ENCODE data around the gene PXDN.

The PXDN gene

GRCh38 chr2:1749489-1750119 is 5.3 kb upstream of the PXDN start:
- ATAC-seq: no peak
- TF ChIP-seq ESRRG (CRISPR knock-in tag; IDR thresholded peaks at IDR 0.05) (no peak), RARB (CRISPR knock-in tag; IDR thresholded peaks at IDR 0.05) (no peak), ZFP3 (CRISPR knock-in tag; IDR thresholded peaks at IDR 0.05) (no peak), PATZ1 (CRISPR knock-in tag; IDR thresholded peaks at IDR 0.05; ENCODE audit: borderline replicate concordance) (no peak), ISL1 (CRISPR knock-in tag; IDR thresholded peaks at IDR 0.05) (no peak), GLIS3 (CRISPR knock-in tag; IDR thresholded peaks at IDR 0.05) (no peak), CSRNP3 (CRISPR knock-in tag; IDR thresholded peaks at IDR 0.05) (no peak), BACH2 (CRISPR knock-in tag; IDR thresholded peaks at IDR 0.05; ENCODE audit: borderline replicate concordance) (no peak), TSHZ2 (CRISPR knock-in tag; IDR thresholded peaks at IDR 0.05) (no peak), CSDC2 (CRISPR knock-in tag; IDR thresholded peaks at IDR 0.05) (no peak), ARNTL (CRISPR knock-in tag; IDR thresholded peaks at IDR 0.05; ENCODE audit: borderline replicate concordance, low read depth) (no peak), ZNF70 (CRISPR knock-in tag; IDR thresholded peaks at IDR 0.05) (no peak), ZFP30 (CRISPR knock-in tag; IDR thresholded peaks at IDR 0.05) (no peak), ZC3H10 (CRISPR knock-in tag; IDR thresholded peaks at IDR 0.05) (no peak), PPARA (CRISPR knock-in tag; IDR thresholded peaks at IDR 0.05; ENCODE audit: borderline replicate concordance) (no peak), SNAI2 (CRISPR knock-in tag; IDR thresholded peaks at IDR 0.05) (no peak), OSR1 (CRISPR knock-in tag; IDR thresholded peaks at IDR 0.05) (no peak), ZNF8 (CRISPR knock-in tag; IDR thresholded peaks at IDR 0.05) (no peak), TOX (CRISPR knock-in tag; IDR thresholded peaks at IDR 0.05; ENCODE audit: borderline replicate concordance) (no peak), CREB5 (CRISPR knock-in tag; IDR thresholded peaks at IDR 0.05; ENCODE audit: low read depth) (no peak)

- no peak for ATAC-seq
- TF ChIP-seq POU6F1 (CRISPR knock-in tag; IDR thresholded peaks at IDR 0.05; ENCODE audit: borderline replicate concordance, low read depth) (no peak), BACH2 (CRISPR knock-in tag; IDR thresholded peaks at IDR 0.05; ENCODE audit: borderline replicate concordance) (no peak), ARNTL (CRISPR knock-in tag; IDR thresholded peaks at IDR 0.05; ENCODE audit: borderline replicate concordance, low read depth) (no peak), ZNF8 (CRISPR knock-in tag; IDR thresholded peaks at IDR 0.05) (no peak), CSDC2 (CRISPR knock-in tag; IDR thresholded peaks at IDR 0.05) (no peak), TOX (CRISPR knock-in tag; IDR thresholded peaks at IDR 0.05; ENCODE audit: borderline replicate concordance) (no peak), OSR1 (CRISPR knock-in tag; IDR thresholded peaks at IDR 0.05) (no peak), GLIS3 (CRISPR knock-in tag; IDR thresholded peaks at IDR 0.05) (no peak), SNAI2 (CRISPR knock-in tag; IDR thresholded peaks at IDR 0.05) (no peak), PATZ1 (CRISPR knock-in tag; IDR thresholded peaks at IDR 0.05; ENCODE audit: borderline replicate concordance) (no peak), TSHZ2 (CRISPR knock-in tag; IDR thresholded peaks at IDR 0.05) (no peak), ISL1 (CRISPR knock-in tag; IDR thresholded peaks at IDR 0.05) (no peak), TCF4 (CRISPR knock-in tag; IDR thresholded peaks at IDR 0.05; ENCODE audit: borderline replicate concordance) (no peak), PPARA (CRISPR knock-in tag; IDR thresholded peaks at IDR 0.05; ENCODE audit: borderline replicate concordance) (no peak), ZFP30 (CRISPR knock-in tag; IDR thresholded peaks at IDR 0.05) (no peak)
Observed at GRCh38 chr2:1748741-1749488, 4.6 kb upstream of the PXDN start.
